Thyroid gland (tissue), 4 donors: ENCODE results near the gene SPAG8.

Source experiments
- POLR2A ChIP-seq, 2 donors: fragments of 450-650 bp; IDR thresholded peaks; one replicate each; pipeline ENCODE4 v1.6.1; 2017; ENCODE audit warnings: antibody characterized with exemption in 2 of 2, mild to moderate bottlenecking in 2 of 2, moderate library complexity in 1 of 2
- TF ChIP-seq, protein P1 (sequence below), 6 experiments: fragments of 200-600 bp in 3 of 6; fragments of 450-650 bp in 3 of 6; sonication (generic) in 3 of 6; IDR thresholded peaks; one replicate each; pipeline ENCODE4 v1.5.1; 2016 to 2019; ENCODE audit warnings: antibody characterized with exemption in 6 of 6, mild to moderate bottlenecking in 2 of 6, inconsistent platforms in 1 of 6, moderate library complexity in 1 of 6

DNA sequence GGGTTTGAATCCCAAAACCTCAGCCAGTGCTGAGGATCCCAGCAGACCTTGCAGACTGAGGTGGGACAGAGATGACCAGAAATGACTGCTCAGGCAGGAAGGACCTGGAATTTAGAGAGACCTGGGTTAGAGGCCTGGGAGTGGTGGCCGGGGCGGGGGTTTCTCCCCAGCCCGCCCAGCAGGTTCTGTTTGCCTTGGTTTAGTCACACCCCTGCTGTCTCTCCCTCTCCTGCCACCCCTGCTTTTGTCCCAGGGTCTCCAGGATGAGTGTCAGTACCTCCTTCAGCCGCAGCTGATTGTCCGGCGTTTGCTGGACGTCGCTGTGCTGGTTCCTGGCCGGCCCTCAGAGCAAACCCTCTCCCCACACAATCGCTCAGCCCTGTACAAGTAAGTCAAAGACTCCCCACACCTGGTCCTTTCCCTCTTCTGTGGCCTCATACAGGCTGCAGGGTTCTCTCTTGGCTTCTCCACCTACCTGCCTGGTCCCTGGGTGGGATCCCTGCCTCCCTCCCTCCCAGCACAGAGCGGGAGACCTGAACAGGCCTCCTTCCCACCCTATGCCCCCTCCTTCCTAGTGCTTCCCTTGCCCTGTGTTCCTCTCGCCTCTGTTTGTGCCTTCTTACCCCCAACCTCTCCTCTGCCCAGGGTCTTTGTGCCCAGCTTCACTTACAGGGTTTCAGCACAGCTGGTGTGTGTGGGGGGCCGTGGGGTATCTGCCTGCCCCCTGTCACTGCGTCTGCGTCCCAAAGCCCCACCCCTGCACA is 29.0 kb upstream of the SPAG8 start:
- TF ChIP-seq, protein P1, sequence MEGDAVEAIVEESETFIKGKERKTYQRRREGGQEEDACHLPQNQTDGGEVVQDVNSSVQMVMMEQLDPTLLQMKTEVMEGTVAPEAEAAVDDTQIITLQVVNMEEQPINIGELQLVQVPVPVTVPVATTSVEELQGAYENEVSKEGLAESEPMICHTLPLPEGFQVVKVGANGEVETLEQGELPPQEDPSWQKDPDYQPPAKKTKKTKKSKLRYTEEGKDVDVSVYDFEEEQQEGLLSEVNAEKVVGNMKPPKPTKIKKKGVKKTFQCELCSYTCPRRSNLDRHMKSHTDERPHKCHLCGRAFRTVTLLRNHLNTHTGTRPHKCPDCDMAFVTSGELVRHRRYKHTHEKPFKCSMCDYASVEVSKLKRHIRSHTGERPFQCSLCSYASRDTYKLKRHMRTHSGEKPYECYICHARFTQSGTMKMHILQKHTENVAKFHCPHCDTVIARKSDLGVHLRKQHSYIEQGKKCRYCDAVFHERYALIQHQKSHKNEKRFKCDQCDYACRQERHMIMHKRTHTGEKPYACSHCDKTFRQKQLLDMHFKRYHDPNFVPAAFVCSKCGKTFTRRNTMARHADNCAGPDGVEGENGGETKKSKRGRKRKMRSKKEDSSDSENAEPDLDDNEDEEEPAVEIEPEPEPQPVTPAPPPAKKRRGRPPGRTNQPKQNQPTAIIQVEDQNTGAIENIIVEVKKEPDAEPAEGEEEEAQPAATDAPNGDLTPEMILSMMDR (IDR thresholded peaks at IDR 0.05) = no peak
- TF ChIP-seq POLR2A (IDR thresholded peaks at IDR 0.05) = no peak
